Measurements from ENCODE around the gene INPP4B. TPM values are rescaled to one million over a fixed set of nuclear protein-coding genes. Genes with fewer than 3 reads are reported as not detected.

INPP4B gene
- total RNA-seq, 2 donors from 2014 or later = 10.0 to 14.1 TPM

- no peak overlapping the region for H3K27ac ChIP-seq
- intact Hi-C loops (cut with DNase I) = no loop called here
- no peak for DNase-seq
- no peak overlapping the region for H3K9ac ChIP-seq (ENCODE audit: low read depth in 2 of 2, low read length in 2 of 2)
- H3K4me1 ChIP-seq = no peaks in the 10 kb centered on the region
- no peaks in the 10 kb centered on the region for H3K36me3 ChIP-seq
- H3K4me3 ChIP-seq = no peak overlapping the region
- no peaks in the 10 kb centered on the region for H3K27me3 ChIP-seq
- H3K9me3 ChIP-seq = no peaks in the 10 kb centered on the region
- TF ChIP-seq CTCF (IDR thresholded peaks at IDR 0.05) = no peak
Measured at GRCh38 chr4:142773505-142773904, 72.6 kb downstream of the INPP4B start.

GRCh38 chr4:142762280-142762679 lies 83.8 kb downstream of the INPP4B start:
- no peaks in the 10 kb centered on the region for H3K27me3 ChIP-seq
- H3K4me1 ChIP-seq = no peaks in the 10 kb centered on the region
- no peak for DNase-seq
- no peaks in the 10 kb centered on the region for H3K36me3 ChIP-seq
- H3K9ac ChIP-seq (ENCODE audit: low read depth in 2 of 2, low read length in 2 of 2) = no peak overlapping the region
- no peaks in the 10 kb centered on the region for H3K9me3 ChIP-seq
- no peak for TF ChIP-seq CTCF (IDR thresholded peaks at IDR 0.05)
- intact Hi-C loops (cut with DNase I) = no loop called here
- no peak overlapping the region for H3K27ac ChIP-seq
- no peak overlapping the region for H3K4me3 ChIP-seq

- TF ChIP-seq CTCF (IDR thresholded peaks at IDR 0.05) = no peak
- DNase-seq = no peak
- Histone ChIP-seq H3K27ac (no peak overlapping the region), H3K4me1 (no peaks in the 10 kb centered on the region), H3K36me3 (no peaks in the 10 kb centered on the region), H3K4me3 (no peak overlapping the region), H3K9me3 (no peaks in the 10 kb centered on the region), H3K27me3 (no peaks in the 10 kb centered on the region), H3K9ac (ENCODE audit: low read depth in 2 of 2, low read length in 2 of 2) (no peak overlapping the region)
- intact Hi-C loops (cut with DNase I) = no loop called here
Measured at GRCh38 chr4:142752202-142752786, 93.8 kb downstream of the INPP4B start.

GRCh38 chr4:142743121-142743825 lies 102.8 kb downstream of the INPP4B start:
- Histone ChIP-seq H3K4me3 (no peak overlapping the region), H3K27me3 (no peaks in the 10 kb centered on the region), H3K36me3 (no peaks in the 10 kb centered on the region), H3K27ac (no peak overlapping the region), H3K9ac (ENCODE audit: low read depth in 2 of 2, low read length in 2 of 2) (no peak overlapping the region), H3K4me1 (no peaks in the 10 kb centered on the region), H3K9me3 (no peaks in the 10 kb centered on the region)
- intact Hi-C loops (cut with DNase I) = no loop called here
- TF ChIP-seq CTCF (IDR thresholded peaks at IDR 0.05) = no peak
- no peak for DNase-seq

GRCh38 chr4:142741995-142742394 lies 104.1 kb downstream of the INPP4B start:
- intact Hi-C loops (cut with DNase I) = no loop called here
- Histone ChIP-seq H3K4me3 (no peak overlapping the region), H3K27ac (no peak overlapping the region), H3K9me3 (no peaks in the 10 kb centered on the region), H3K36me3 (no peaks in the 10 kb centered on the region), H3K27me3 (no peaks in the 10 kb centered on the region), H3K4me1 (no peaks in the 10 kb centered on the region), H3K9ac (ENCODE audit: low read depth in 2 of 2, low read length in 2 of 2) (no peak overlapping the region)
- TF ChIP-seq CTCF (IDR thresholded peaks at IDR 0.05) = no peak
- DNase-seq = no peak

All from colonic mucosa (tissue), 4 donors.